Astrocyte (in vitro differentiated cells and primary cell): ENCODE data around the gene GIPC1.

ENCODE experiments used
- CTCF ChIP-seq: IDR thresholded peaks from 2 replicates; pipeline ENCODE4 v1.5.1; 2011; ENCODE audit warnings: low read depth, mild to moderate bottlenecking, inconsistent platforms, low read length, moderate library complexity; ENCODE audit not compliant: insufficient read depth
- EZH2 ChIP-seq: IDR thresholded peaks from 2 replicates; pipeline ENCODE4 v1.6.1; 2012; ENCODE audit warnings: mild to moderate bottlenecking, low read length, inconsistent platforms; ENCODE audit not compliant: insufficient read depth

DNA sequence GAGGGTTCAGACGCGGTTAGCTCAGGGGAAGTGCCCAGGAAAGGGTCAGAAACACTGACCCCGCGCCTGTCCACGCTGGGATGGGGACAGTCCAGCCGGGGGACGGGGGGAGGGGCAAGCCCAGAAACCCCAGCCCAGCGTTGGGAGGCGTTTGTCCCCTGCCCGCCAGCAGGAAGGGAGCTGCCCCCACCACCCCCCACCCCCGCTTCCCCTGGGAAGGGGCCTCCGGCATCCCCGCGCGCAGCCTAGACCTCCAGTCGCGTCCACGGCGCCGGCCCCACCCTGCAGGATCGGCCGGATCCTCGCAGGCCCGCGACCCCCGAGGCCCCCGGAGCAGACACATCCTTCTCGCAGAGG lies 277 bp downstream of the GIPC1 start:
- TF ChIP-seq CTCF (no peak), EZH2 (no peak)
